ENCODE measurements around the gene ERBIN. TPM values are rescaled to one million over a fixed set of nuclear protein-coding genes. Genes with fewer than 3 reads are reported as not detected.

The ERBIN gene
- total and polyA plus RNA-seq, 2 of the 8 experiments (the other 6 are each of a cell fraction or from before 2014, with no cell fraction given) = 7.7 to 33.2 TPM

- H4K5ac ChIP-seq (ENCODE audit: insufficient read length, low read depth, low read length) = no peak overlapping the region
- H3K4me3 ChIP-seq (ENCODE audit: extremely low read depth in 1 of 4, insufficient read depth in 2 of 4, low read depth in 3 of 4, low read length in 4 of 4) = no peak overlapping the region
- no peaks in the 10 kb centered on the region for H3K27me3 ChIP-seq (replicated peaks in 1 of 4; ENCODE audit: control insufficient read depth in 3 of 4, extremely low read depth in 1 of 4, insufficient read depth in 3 of 4, low read length in 3 of 4)
- TF ChIP-seq NANOG (IDR thresholded peaks at IDR 0.05; ENCODE audit: insufficient read depth, low read depth, low read length, poor library complexity, severe bottlenecking) (no peak), JUND (IDR thresholded peaks at IDR 0.05; ENCODE audit: low read length) (no peak), RNF2 (IDR thresholded peaks at IDR 0.05; ENCODE audit: borderline replicate concordance, low read depth, low read length, missing control alignments, poor library complexity, severe bottlenecking) (no peak)
- TF ChIP-seq, protein P1, sequence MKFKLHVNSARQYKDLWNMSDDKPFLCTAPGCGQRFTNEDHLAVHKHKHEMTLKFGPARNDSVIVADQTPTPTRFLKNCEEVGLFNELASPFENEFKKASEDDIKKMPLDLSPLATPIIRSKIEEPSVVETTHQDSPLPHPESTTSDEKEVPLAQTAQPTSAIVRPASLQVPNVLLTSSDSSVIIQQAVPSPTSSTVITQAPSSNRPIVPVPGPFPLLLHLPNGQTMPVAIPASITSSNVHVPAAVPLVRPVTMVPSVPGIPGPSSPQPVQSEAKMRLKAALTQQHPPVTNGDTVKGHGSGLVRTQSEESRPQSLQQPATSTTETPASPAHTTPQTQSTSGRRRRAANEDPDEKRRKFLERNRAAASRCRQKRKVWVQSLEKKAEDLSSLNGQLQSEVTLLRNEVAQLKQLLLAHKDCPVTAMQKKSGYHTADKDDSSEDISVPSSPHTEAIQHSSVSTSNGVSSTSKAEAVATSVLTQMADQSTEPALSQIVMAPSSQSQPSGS (IDR thresholded peaks at IDR 0.05; ENCODE audit: low read length) = no peak
- DNase-seq (ENCODE audit: low read depth in 1 of 2, low spot score in 2 of 2) = no peak
- H2BK5ac ChIP-seq (ENCODE audit: low read depth, low read length) = no peak overlapping the region
- H3K9ac ChIP-seq (replicated peaks in 1 of 4; ENCODE audit: extremely low read depth in 1 of 4, low read depth in 3 of 4, low read length in 3 of 4) = no peak overlapping the region
- no peak overlapping the region for H3K27ac ChIP-seq (ENCODE audit: low read depth, low read length)
- no peak overlapping the region for H2BK120ac ChIP-seq (replicated peaks; ENCODE audit: low read depth, low read length)
- no peaks in the 10 kb centered on the region for H3K4me1 ChIP-seq (replicated peaks in 1 of 4; ENCODE audit: control insufficient read depth in 3 of 4, insufficient read depth in 4 of 4, low read length in 3 of 4)
- no peak overlapping the region for H3K56ac ChIP-seq (replicated peaks; ENCODE audit: insufficient read length, low read depth, low read length)
- no peak overlapping the region for H2BK12ac ChIP-seq (ENCODE audit: low read depth, low read length)
- no peaks in the 10 kb centered on the region for H3K79me1 ChIP-seq (ENCODE audit: low read depth, low read length)
- no peak overlapping the region for H3K4ac ChIP-seq (replicated peaks; ENCODE audit: insufficient read length, low read depth, low read length)
- POLR2A ChIA-PET (ENCODE audit: partially characterized antibody) = no interaction called here
- no peaks in the 10 kb centered on the region for H3K36me3 ChIP-seq (ENCODE audit: control insufficient read depth in 2 of 4, insufficient read depth in 4 of 4, low read length in 3 of 4)
- no peak overlapping the region for H3K23ac ChIP-seq (ENCODE audit: insufficient read length)
- no peaks in the 10 kb centered on the region for H3K23me2 ChIP-seq (ENCODE audit: low read depth, low read length)
- H3K4me2 ChIP-seq (ENCODE audit: insufficient read depth in 1 of 2, low read depth in 2 of 2, low read length in 2 of 2) = no peak overlapping the region
- no peaks in the 10 kb centered on the region for H3K9me3 ChIP-seq (ENCODE audit: insufficient read depth in 2 of 2, low read depth in 1 of 2, low read length in 1 of 2)
- H4K8ac ChIP-seq (ENCODE audit: extremely low read depth, insufficient read depth, low read length) = no peak overlapping the region
- no peak overlapping the region for H2AK5ac ChIP-seq (ENCODE audit: low read depth, low read length)
- H2BK15ac ChIP-seq (ENCODE audit: low read length) = no peak overlapping the region
- CTCF ChIA-PET (ENCODE audit: partially characterized antibody) = no interaction called here
- no peak for FAIRE-seq
- no peak overlapping the region for H4K91ac ChIP-seq (replicated peaks; ENCODE audit: insufficient read length, low read length)
- no peak overlapping the region for H2BK20ac ChIP-seq (ENCODE audit: low read length)
- WGBS, 2 experiments (ENCODE audit: extremely low coverage in 1 of 2, insufficient coverage in 1 of 2, insufficient read length in 1 of 2, insufficient replicate concordance in 2 of 2, low coverage in 1 of 2, low lambda C conversion rate in 2 of 2, missing lambda C conversion rate in 1 of 2) = 91% methylated on average over 3 of the region's 3 CpGs; no CpG with 5 or more reads in 1 of the 2 experiments
- no peak overlapping the region for H3K14ac ChIP-seq (ENCODE audit: insufficient read length)
- H3K18ac ChIP-seq (ENCODE audit: extremely low read depth, low read length) = no peak overlapping the region
- no peak overlapping the region for H2AFZ ChIP-seq (ENCODE audit: low read length)
- no peaks in the 10 kb centered on the region for H3K79me2 ChIP-seq (ENCODE audit: control insufficient read depth in 1 of 2, insufficient read depth in 2 of 2, low read length in 2 of 2)
- no peaks in the 10 kb centered on the region for H4K20me1 ChIP-seq (replicated peaks in 1 of 2; ENCODE audit: control insufficient read depth in 1 of 2, insufficient read depth in 2 of 2, low read length in 2 of 2)
Observed at GRCh38 chr5:65912311-65912710, 14.1 kb upstream of the ERBIN start.
